GM23338 (cell line): ENCODE data around the gene BNIP3.

Experiments used
- CTCF ChIP-seq, 2 experiments: fragments of 200-600 bp in 1 of 2; sonication (generic) in 1 of 2; conservative IDR thresholded peaks; 2 replicates each; pipeline versions ENCODE4 v1.5.1 to v1.6.1; 2016 to 2017; ENCODE audit warnings: antibody characterized with exemption in 2 of 2, low read depth in 2 of 2, mild to moderate bottlenecking in 2 of 2, moderate library complexity in 1 of 2
- EZH2 ChIP-seq: fragments of 200-600 bp; sonication (generic); IDR thresholded peaks from one replicate; pipeline ENCODE4 v1.8.0; 2017; ENCODE audit warnings: antibody characterized with exemption, mild to moderate bottlenecking, low read depth; ENCODE audit not compliant: unreplicated experiment
- EZH2phosphoT487 ChIP-seq: fragments of 200-600 bp; sonication (generic); IDR thresholded peaks from one replicate; pipeline ENCODE4 v1.8.1; 2018; ENCODE audit warnings: antibody characterized with exemption; ENCODE audit not compliant: unreplicated experiment
- JUNB ChIP-seq: IDR thresholded peaks from one replicate; pipeline ENCODE4 v1.6.1; 2016; ENCODE audit warnings: antibody characterized with exemption; ENCODE audit not compliant: unreplicated experiment
- POLR2AphosphoS5 ChIP-seq: IDR thresholded peaks from 2 replicates; pipeline ENCODE4 v1.6.1; 2016; ENCODE audit warnings: antibody characterized with exemption, low read depth
- REST ChIP-seq: IDR thresholded peaks from one replicate; pipeline ENCODE4 v1.6.1; 2018; ENCODE audit warnings: antibody characterized with exemption; ENCODE audit not compliant: unreplicated experiment
- STAT1 ChIP-seq: IDR thresholded peaks from one replicate; pipeline ENCODE4 v1.6.1; 2016; ENCODE audit warnings: antibody characterized with exemption; ENCODE audit not compliant: unreplicated experiment

- TF ChIP-seq EZH2 (no peak), CTCF (conservative IDR thresholded peaks at IDR 0.05; ENCODE audit: low read depth in 2 of 2) (no peak), REST (no peak), JUNB (no peak), EZH2phosphoT487 (no peak), POLR2AphosphoS5 (no peak), STAT1 (no peak)
Measured at GRCh38 chr10:131974034-131974817, 7.5 kb downstream of the BNIP3 start.
